HG03045 (cell line): ENCODE results near the gene IFNG.

Source experiments
- ATAC-seq: cut with Tn5 transposase; IDR thresholded peaks from one replicate; pipeline ENCODE4 v1.9.1; 2021; ENCODE audit warnings: mild to moderate bottlenecking, moderate library complexity; ENCODE audit not compliant: unreplicated experiment

The IFNG gene

GRCh38 chr12:68118096-68118755, 41.3 kb downstream of the IFNG start:
- no peak for ATAC-seq

GRCh38 chr12:68117661-68118060, 41.9 kb downstream of the IFNG start:
- no peak for ATAC-seq

DNA sequence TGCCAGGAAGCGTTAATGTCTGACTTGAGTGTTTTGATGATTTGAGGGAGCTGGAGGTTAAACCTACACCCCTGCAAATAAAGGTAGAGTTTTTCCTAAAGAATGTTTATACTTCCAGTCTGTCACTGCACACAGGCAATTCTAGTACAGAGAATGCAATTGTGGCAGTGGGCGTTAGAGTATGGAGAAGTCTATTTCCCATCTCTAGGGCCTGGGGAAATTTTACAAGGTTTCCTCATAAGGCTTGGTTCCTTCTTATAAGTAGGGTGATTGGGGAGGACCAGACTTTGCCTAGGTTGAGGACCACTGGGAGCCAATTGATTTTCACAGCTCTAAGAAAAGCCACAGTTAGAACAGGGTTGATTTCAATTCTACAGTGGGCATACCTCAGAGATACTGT, 44.3 kb downstream of the IFNG start:
- no peak for ATAC-seq

- no peak for ATAC-seq
Observed at GRCh38 chr12:68114606-68115005, 44.9 kb downstream of the IFNG start.

DNA sequence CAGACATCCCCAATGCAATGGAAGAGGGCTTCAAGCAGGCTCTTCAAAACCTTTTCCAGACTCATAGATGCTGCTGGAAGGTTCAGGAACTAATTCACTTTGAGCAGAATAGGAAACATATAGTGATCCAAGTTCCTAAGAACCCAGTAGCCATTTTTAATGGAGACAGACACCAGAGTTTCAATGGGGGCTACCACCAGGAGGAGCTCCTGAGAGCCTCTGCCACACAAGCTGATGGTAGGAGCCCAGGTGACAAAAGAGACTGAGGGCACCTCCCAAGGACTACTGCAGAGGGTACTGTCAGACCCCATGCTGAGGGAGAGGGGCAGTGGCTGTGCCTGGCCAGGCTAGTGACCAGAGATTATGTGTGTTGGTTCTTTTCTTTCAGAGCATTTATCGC, 45.9 kb downstream of the IFNG start:
- ATAC-seq, result no peak

GRCh38 chr12:68111995-68112394, 47.5 kb downstream of the IFNG start:
- ATAC-seq, result no peak

DNA sequence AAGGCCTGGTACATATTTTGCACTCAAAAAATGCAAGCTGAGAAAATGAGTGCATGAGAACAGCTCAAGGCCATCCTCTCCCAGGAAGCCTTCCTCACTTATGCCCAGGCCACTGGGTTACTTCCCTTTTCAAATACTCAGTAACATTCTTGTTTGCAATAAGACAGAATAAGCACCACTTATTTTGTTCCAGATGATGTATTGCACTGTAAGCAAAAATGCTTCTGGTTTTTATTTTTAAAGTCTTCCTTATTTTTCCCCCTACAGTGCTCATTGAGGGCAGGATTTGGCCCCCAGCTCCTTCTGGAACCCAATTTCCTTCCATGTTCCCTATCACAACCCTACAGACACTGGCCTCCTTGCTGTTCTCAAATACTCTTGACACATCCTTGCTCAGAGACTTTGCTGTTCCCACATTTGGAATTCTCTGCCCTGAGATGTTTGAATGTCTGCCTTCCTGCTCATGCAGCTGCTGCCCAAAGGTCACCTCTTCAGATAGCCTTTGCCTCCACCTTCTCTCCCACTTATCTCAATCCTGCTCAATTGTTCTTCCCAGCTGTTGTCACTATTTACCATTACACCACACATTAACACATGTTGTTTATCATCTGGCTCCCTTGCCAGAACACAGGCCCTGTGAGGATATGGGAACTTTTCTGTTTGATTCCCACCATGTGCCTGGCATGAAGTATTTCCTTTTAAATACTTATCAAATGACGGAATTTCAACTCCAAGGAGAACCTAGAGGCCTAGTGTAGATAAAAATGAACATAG, 49.9 kb downstream of the IFNG start:
- ATAC-seq, result no peak

DNA sequence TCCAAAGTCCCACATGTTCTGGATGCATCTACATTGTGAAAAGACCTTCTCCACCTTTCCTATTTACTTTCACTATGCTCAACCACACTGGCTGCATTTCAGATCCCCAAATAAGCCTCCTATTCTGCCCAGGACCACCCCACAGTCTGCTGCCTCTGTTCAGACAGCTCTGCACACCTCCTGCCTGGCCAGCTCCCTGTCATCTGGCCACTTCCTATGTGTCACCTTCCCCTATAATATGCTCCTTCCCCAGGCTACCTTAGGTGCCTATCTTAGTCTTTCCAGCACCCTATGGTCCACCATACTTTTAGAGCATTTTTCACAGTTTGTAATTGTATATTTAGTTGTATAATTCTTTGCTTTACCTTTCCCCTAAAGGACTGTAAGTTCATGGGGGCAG, 50.5 kb downstream of the IFNG start:
- no peak for ATAC-seq

GRCh38 chr12:68106660-68107059, 52.9 kb downstream of the IFNG start:
- no peak for ATAC-seq

GRCh38 chr12:68106160-68106559, 53.4 kb downstream of the IFNG start:
- no peak for ATAC-seq
